Pancreas (tissue), 10 donors: ENCODE measurements around the gene SETD7. TPM values are rescaled to one million over a fixed set of nuclear protein-coding genes. Genes with fewer than 3 reads are reported as not detected.
A peak's percentile ranks its signal among the peaks of the same experiment; 100 is the strongest.

Experiments used
- ATAC-seq, 4 donors: fragments of 200-7000 bp; cut with Tn5 transposase; one replicate each; pipeline versions ENCODE4 v1.8.0 to v1.9.1; 2020; ENCODE audit warnings: mild to moderate bottlenecking in 4 of 4, moderate library complexity in 4 of 4
- DNase-seq, 6 donors: peaks; one replicate each; pipeline ENCODE4 v3.0.0-alpha.2; 2020
- FAIRE-seq: peaks from 2 replicates; lab custom pipeline; 2012; peaks lifted over from hg19 to GRCh38; lab: Jason Lieb, UNC
- H3K27ac ChIP-seq, 4 donors: fragments of 200-600 bp; sonication (generic); 1 replicate in 3 of 4; 2 replicates in 1 of 4; pipeline versions ENCODE4 v1.5.0 to v1.8.0; 2020
- H3K27me3 ChIP-seq, 4 donors: fragments of 200-600 bp; one replicate each; pipeline ENCODE4 v1.8.0; 2021
- H3K36me3 ChIP-seq, 3 donors: fragments of 200-600 bp; sonication (generic) in 1 of 3; one replicate each; pipeline versions ENCODE4 v1.5.0 to v1.8.0; 2020 to 2021
- H3K4me1 ChIP-seq, 3 donors: fragments of 200-600 bp; one replicate each; pipeline ENCODE4 v1.8.0; 2021
- H3K4me3 ChIP-seq, 4 donors: fragments of 200-600 bp; sonication (generic) in 2 of 4; one replicate each; pipeline versions ENCODE4 v1.5.0 to v1.8.0; 2020 to 2021
- H3K9me3 ChIP-seq, 4 donors: fragments of 200-600 bp; one replicate each; pipeline ENCODE4 v1.8.0; 2021
- CTCF ChIP-seq, 4 donors: fragments of 200-600 bp; sonication (generic) in 3 of 4; IDR thresholded peaks; one replicate each; pipeline versions ENCODE4 v1.5.0 to v1.8.0; 2021; ENCODE audit warnings: antibody characterized with exemption in 4 of 4
- WGBS, 2 donors: extraction: QIAGEN DNeasy Blood & Tissue Kit; methylation state at CpG; one replicate each; pipeline ENCODE4 v1.1.7; 2013; 5-methylcytosine and 5-hydroxymethylcytosine counted together
- intact Hi-C, 3 donors: fragments of 100-400 bp; cut with DNase I; formaldehyde crosslinking; loops; one replicate each; pipeline versions ENCODE4 v1.11.1 to v1.14.2; 2022
- polyA plus RNA-seq, 2 donors: library from polyadenylated mRNA; stranded (reverse); fragments of 200-250 nt; gene quantifications; one replicate each; pipeline ENCODE4 v1.2.3, GENCODE V29; 2013
- total RNA-seq, 6 donors: library from RNA; stranded (reverse); fragmentation: NEBNext Ultra II Directional in 4 of 6; extraction: Animal tissue kit (Norgen Biotek cat#: 25700) in 4 of 6; gene quantifications; one replicate each; pipeline versions ENCODE4 v1.2.1 to v1.2.4, GENCODE V29; 2021 to 2023
- donor health status: healthy with polysubstance abuse.
- donor health status: DM: no; HTN: no; CAD: no; lungs with moderate emphysema.
- donor health status: DM: no; HTN: no; CAD: no.
- donor health status: control.
- donor health status: control.
- donor health status: Bipolar disorder and iron deficiency.
- donor health status: DM: yes; HTN: yes; CAD: no.
- donor health status: DM: no; HTN: no; CAD: no.
- donor health status: DM: no; HTN: no; CAD: no.
- donor health status: DM: yes; HTN: yes; CAD: no.

SETD7 gene
- total and polyA plus RNA-seq, 8 donors = 7.1 to 25.1 (median 15.8) TPM

GRCh38 chr4:139501527-139501926 is 54.5 kb downstream of the SETD7 start:
- Histone ChIP-seq H3K9me3 (no peaks in the 10 kb centered on the region), H3K4me3 (no peak overlapping the region), H3K36me3 (no peaks in the 10 kb centered on the region), H3K27me3 (no peaks in the 10 kb centered on the region), H3K4me1 (peaks cover 5 to 8% (median 6%) of the 10 kb centered on the region in 3 donors), H3K27ac (no peak overlapping the region)
- intact Hi-C loops = no loop called here
- 85 to 88% methylated on average over 6 of the region's 6 CpGs for WGBS, 2 donors
- DNase-seq (no peak), ATAC-seq (no peak), FAIRE-seq (no peak)
- no peak for TF ChIP-seq CTCF (IDR thresholded peaks at IDR 0.05)

- Histone ChIP-seq H3K27ac (no peak overlapping the region), H3K4me1 (peaks cover 5 to 10% (median 9%) of the 10 kb centered on the region in 3 donors), H3K4me3 (no peak overlapping the region), H3K27me3 (no peaks in the 10 kb centered on the region), H3K36me3 (no peaks in the 10 kb centered on the region), H3K9me3 (no peaks in the 10 kb centered on the region)
- TF ChIP-seq CTCF (IDR thresholded peaks at IDR 0.05) = no peak
- intact Hi-C loops = no loop called here
- 49 to 58% methylated on average over 3 of the region's 3 CpGs for WGBS, 2 donors
- ATAC-seq (no peak), FAIRE-seq (no peak), DNase-seq (no peak)
These were observed 54.9 kb downstream of the SETD7 start for GRCh38 chr4:139501117-139501516.

GRCh38 chr4:139499186-139499585 is 56.8 kb downstream of the SETD7 start:
- ATAC-seq (no peak), FAIRE-seq (no peak), DNase-seq (no peak)
- Histone ChIP-seq H3K27me3 (no peaks in the 10 kb centered on the region), H3K9me3 (no peaks in the 10 kb centered on the region), H3K4me3 (no peak overlapping the region), H3K27ac (no peak overlapping the region), H3K36me3 (no peaks in the 10 kb centered on the region), H3K4me1 (peaks cover 5 to 10% (median 9%) of the 10 kb centered on the region in 3 donors)
- 65 to 66% methylated on average over 4 of the region's 4 CpGs for WGBS, 2 donors
- TF ChIP-seq CTCF (IDR thresholded peaks at IDR 0.05) = no peak
- intact Hi-C loops = no loop called here

GRCh38 chr4:139493176-139493575 is 62.8 kb downstream of the SETD7 start:
- 48 to 49% methylated on average over 4 of the region's 4 CpGs for WGBS, 2 donors
- no peaks in the 10 kb centered on the region for H3K27me3 ChIP-seq
- intact Hi-C loops = no loop called here
- DNase-seq (no peak), ATAC-seq (peak in 1 of 4 donors; percentile 29), FAIRE-seq (no peak)
- H3K27ac ChIP-seq = no peak overlapping the region
- no peak overlapping the region for H3K4me3 ChIP-seq
- no peaks in the 10 kb centered on the region for H3K9me3 ChIP-seq
- TF ChIP-seq CTCF (IDR thresholded peaks at IDR 0.05) = no peak
- peaks cover 5 to 10% (median 9%) of the 10 kb centered on the region in 3 donors for H3K4me1 ChIP-seq
- H3K36me3 ChIP-seq = no peaks in the 10 kb centered on the region

- FAIRE-seq = no peak
- H3K27me3 ChIP-seq = no peaks in the 10 kb centered on the region
- no peak overlapping the region for H3K4me3 ChIP-seq
- H3K4me1 ChIP-seq = peaks cover 5 to 9% (median 8%) of the 10 kb centered on the region in 3 donors
- no peaks in the 10 kb centered on the region for H3K9me3 ChIP-seq
- 94 to 97% methylated on average over 2 of the region's 2 CpGs for WGBS, 2 donors
- H3K36me3 ChIP-seq = no peaks in the 10 kb centered on the region
- no peak overlapping the region for H3K27ac ChIP-seq
- DNase-seq = no peak
- ATAC-seq = no peak
- TF ChIP-seq CTCF (IDR thresholded peaks at IDR 0.05) = no peak
- intact Hi-C loops = no loop called here
These were observed 63.6 kb downstream of the SETD7 start for GRCh38 chr4:139492429-139492828.
